ENCODE data around the gene TATDN2.
A peak's percentile ranks its signal among the peaks of the same experiment; 100 is the strongest.
"Not testable (repeated sequence)": the region's sequence is repeated elsewhere in the genome, so short reads cannot be mapped to it uniquely, and the experiment has no call there.

The TATDN2 gene

DNA sequence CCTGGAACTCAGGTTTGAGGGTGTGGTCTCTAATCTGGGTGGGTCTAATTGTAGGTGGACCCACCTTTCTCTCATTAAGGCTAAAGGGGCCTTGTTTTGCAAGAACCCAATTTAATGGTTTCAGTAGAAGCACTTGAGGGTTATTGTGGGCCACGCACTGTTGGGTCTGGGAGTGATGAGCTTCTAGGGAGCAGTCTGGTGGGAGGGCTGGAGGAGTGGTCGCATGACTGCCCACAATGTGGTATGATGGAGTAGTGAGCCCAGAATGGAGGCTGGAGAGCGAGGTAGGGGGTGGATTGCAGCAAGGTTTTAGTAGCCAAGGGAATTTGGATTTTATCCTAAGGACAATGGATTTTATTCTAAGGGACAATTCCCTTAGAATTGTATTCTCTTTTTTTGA, 2.7 kb downstream of the TATDN2 start:
- H3K36me3 ChIP-seq (ENCODE audit: control insufficient read depth in 1 of 2, insufficient read depth in 2 of 2, low read length in 2 of 2): peaks cover 17 to 34% of the 10 kb centered on the region in 2 donors
- H3K4me3 ChIP-seq (ENCODE audit: low read depth in 1 of 2, low read length in 2 of 2): peak overlapping the region; percentile 90 to 97
- no peak overlapping the region for H3K27ac ChIP-seq (ENCODE audit: low read depth, low read length)

DNA sequence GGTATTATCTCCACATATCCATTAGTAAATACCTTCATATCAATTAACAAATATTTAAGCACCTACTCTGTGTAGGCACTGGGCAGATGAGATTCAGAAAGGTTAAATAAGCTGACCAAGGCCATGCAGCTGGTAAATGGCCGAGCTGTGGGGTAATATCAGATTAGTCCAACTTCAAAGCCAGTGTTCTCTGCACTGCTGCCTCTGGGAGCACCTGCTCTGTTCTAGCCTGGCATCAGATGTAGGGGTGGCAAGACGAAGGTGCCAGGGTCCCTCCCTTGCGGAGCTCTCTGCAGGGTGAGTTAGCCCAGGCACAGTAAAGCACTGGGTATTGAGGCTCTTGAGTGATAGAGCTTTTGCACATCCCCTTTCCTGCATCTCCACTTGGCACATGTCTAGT, 5.5 kb downstream of the TATDN2 start:
- H3K9me3 ChIP-seq (ENCODE audit: control insufficient read depth in 1 of 2, low read length in 2 of 2): no peaks in the 10 kb centered on the region
- no peak overlapping the region for H3K9ac ChIP-seq (ENCODE audit: low read depth in 1 of 2, low read length in 2 of 2)
- H3K4me1 ChIP-seq (ENCODE audit: control insufficient read depth in 1 of 2, insufficient read depth in 2 of 2, low read length in 2 of 2): peaks cover 17 to 19% of the 10 kb centered on the region in 2 donors
- H3K27ac ChIP-seq (ENCODE audit: low read depth, low read length): no peak overlapping the region
- H3K4me3 ChIP-seq (ENCODE audit: low read depth in 1 of 2, low read length in 2 of 2): no peak overlapping the region
- no peaks in the 10 kb centered on the region for H3K27me3 ChIP-seq (ENCODE audit: control insufficient read depth in 1 of 2, insufficient read depth in 2 of 2, low read length in 2 of 2)
- peaks cover 17 to 47% of the 10 kb centered on the region in 2 donors for H3K36me3 ChIP-seq (ENCODE audit: control insufficient read depth in 1 of 2, insufficient read depth in 2 of 2, low read length in 2 of 2)

More for the DNA sequence above, 2.7 kb downstream of the TATDN2 start:
- H3K9me3 ChIP-seq (ENCODE audit: control insufficient read depth in 1 of 2, low read length in 2 of 2): no peaks in the 10 kb centered on the region
- no peak overlapping the region for H3K9ac ChIP-seq (ENCODE audit: low read depth in 1 of 2, low read length in 2 of 2)
- peaks cover 19 to 23% of the 10 kb centered on the region in 2 donors for H3K4me1 ChIP-seq (ENCODE audit: control insufficient read depth in 1 of 2, insufficient read depth in 2 of 2, low read length in 2 of 2)
- no peaks in the 10 kb centered on the region for H3K27me3 ChIP-seq (ENCODE audit: control insufficient read depth in 1 of 2, insufficient read depth in 2 of 2, low read length in 2 of 2)

DNA sequence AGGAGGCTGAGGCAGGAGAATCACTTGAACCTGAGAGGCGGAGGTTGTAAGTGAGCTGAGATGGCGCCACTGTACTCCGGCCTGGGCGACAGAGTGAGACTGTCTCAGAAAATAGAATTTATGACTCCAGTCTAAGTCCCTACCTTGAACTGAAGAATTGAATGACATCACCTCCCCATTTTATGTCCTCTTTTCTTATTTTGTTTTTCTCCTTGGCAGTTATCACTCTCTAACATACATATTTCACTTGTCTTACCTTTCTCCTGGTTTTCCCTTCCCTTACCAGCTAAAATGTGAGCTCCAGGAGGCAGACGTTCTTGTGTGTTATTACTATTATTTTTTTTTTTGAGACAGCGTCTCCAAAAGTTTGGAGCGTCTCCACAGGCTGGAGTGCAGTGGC, 7.6 kb downstream of the TATDN2 start:
- Histone ChIP-seq H3K4me3 (ENCODE audit: low read depth in 1 of 2, low read length in 2 of 2) (no peak overlapping the region), H3K9me3 (ENCODE audit: control insufficient read depth in 1 of 2, low read length in 2 of 2) (no peaks in the 10 kb centered on the region), H3K9ac (ENCODE audit: low read depth in 1 of 2, low read length in 2 of 2) (no peak overlapping the region), H3K27ac (ENCODE audit: low read depth, low read length) (no peak overlapping the region), H3K36me3 (ENCODE audit: control insufficient read depth in 1 of 2, insufficient read depth in 2 of 2, low read length in 2 of 2) (peaks cover 29 to 66% of the 10 kb centered on the region in 2 donors), H3K27me3 (ENCODE audit: control insufficient read depth in 1 of 2, insufficient read depth in 2 of 2, low read length in 2 of 2) (no peaks in the 10 kb centered on the region), H3K4me1 (ENCODE audit: control insufficient read depth in 1 of 2, insufficient read depth in 2 of 2, low read length in 2 of 2) (peaks cover 4 to 5% of the 10 kb centered on the region in 2 donors)

DNA sequence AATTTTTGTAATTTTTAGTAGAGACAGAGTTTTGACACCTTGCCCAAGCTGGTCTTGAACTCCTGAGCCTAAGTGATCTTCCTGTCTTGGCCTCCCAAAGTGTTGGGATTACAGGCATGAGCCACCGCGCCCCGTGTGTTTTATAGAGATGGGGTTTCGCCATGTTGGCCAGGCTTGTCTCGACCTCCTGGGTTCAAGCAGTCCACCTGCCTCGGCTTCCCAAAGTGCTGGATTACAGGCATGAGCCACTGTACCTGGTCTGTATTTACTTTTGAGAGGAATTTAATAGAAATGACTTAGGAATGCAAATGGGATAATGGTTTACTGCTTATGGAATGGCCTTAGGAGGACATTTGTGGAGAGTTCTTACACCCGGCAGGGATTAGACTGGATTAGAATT, 10.8 kb downstream of the TATDN2 start:
- H3K4me1 ChIP-seq (ENCODE audit: control insufficient read depth in 1 of 2, insufficient read depth in 2 of 2, low read length in 2 of 2): peaks cover 0 to 5% of the 10 kb centered on the region in 2 donors
- no peak overlapping the region for H3K9ac ChIP-seq (ENCODE audit: low read depth in 1 of 2, low read length in 2 of 2)
- H3K27ac ChIP-seq (ENCODE audit: low read depth, low read length): no peak overlapping the region
- no peak overlapping the region for H3K4me3 ChIP-seq (ENCODE audit: low read depth in 1 of 2, low read length in 2 of 2)
- H3K36me3 ChIP-seq (ENCODE audit: control insufficient read depth in 1 of 2, insufficient read depth in 2 of 2, low read length in 2 of 2): peaks cover 26 to 79% of the 10 kb centered on the region in 2 donors
- H3K9me3 ChIP-seq (ENCODE audit: control insufficient read depth in 1 of 2, low read length in 2 of 2): no peaks in the 10 kb centered on the region
- H3K27me3 ChIP-seq (ENCODE audit: control insufficient read depth in 1 of 2, insufficient read depth in 2 of 2, low read length in 2 of 2): no peaks in the 10 kb centered on the region

DNA sequence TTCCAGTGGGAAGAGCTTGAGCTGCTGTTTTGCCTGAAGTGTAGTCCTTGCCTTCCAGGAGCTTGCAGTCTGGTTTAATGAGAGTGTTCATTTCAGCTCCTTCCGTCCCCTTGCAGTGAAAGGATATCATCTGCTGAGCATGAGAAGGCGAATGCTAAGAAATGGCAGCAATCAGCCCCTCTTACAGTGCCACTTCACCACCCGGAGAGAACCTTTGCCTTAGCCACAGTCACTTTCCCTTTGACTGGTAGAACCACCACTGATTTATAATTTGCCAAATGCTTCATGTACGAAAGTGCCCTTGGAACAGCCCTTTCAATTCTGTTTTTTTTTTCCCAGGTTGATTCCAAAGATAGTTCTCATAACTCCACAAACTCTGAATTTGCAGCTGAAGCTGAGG, 11.5 kb downstream of the TATDN2 start:
- Histone ChIP-seq H3K36me3 (ENCODE audit: control insufficient read depth in 1 of 2, insufficient read depth in 2 of 2, low read length in 2 of 2) (peaks cover 21 to 74% of the 10 kb centered on the region in 2 donors), H3K27ac (ENCODE audit: low read depth, low read length) (no peak overlapping the region)

DNA sequence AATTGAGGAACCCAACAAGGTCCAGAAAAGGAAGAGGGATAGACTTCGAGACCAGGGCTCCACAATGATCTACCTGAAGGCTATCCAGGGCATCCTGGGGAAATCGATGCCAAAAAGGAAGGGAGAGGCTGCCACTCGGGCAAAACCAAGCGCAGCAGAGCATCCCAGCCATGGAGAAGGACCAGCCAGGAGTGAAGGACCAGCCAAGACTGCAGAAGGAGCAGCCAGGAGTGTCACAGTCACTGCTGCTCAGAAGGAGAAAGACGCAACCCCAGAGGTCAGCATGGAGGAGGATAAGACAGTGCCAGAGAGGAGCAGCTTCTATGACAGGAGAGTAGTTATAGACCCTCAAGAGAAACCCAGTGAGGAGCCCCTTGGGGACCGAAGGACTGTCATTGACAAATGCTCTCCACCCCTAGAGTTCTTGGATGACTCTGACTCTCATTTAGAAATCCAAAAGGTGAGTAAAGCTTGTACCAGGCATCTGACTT, 12.0 kb downstream of the TATDN2 start:
- Histone ChIP-seq H3K27me3 (ENCODE audit: control insufficient read depth in 1 of 2, insufficient read depth in 2 of 2, low read length in 2 of 2) (no peaks in the 10 kb centered on the region), H3K9me3 (ENCODE audit: control insufficient read depth in 1 of 2, low read length in 2 of 2) (no peaks in the 10 kb centered on the region), H3K4me1 (ENCODE audit: control insufficient read depth in 1 of 2, insufficient read depth in 2 of 2, low read length in 2 of 2) (peaks cover 0 to 7% of the 10 kb centered on the region in 2 donors), H3K27ac (ENCODE audit: low read depth, low read length) (no peak overlapping the region), H3K4me3 (ENCODE audit: low read depth in 1 of 2, low read length in 2 of 2) (no peak overlapping the region), H3K9ac (ENCODE audit: low read depth in 1 of 2, low read length in 2 of 2) (no peak overlapping the region), H3K36me3 (ENCODE audit: control insufficient read depth in 1 of 2, insufficient read depth in 2 of 2, low read length in 2 of 2) (peaks cover 21 to 71% of the 10 kb centered on the region in 2 donors)

More for the DNA sequence above, 11.5 kb downstream of the TATDN2 start:
- Histone ChIP-seq H3K4me1 (ENCODE audit: control insufficient read depth in 1 of 2, insufficient read depth in 2 of 2, low read length in 2 of 2) (peaks cover 0 to 7% of the 10 kb centered on the region in 2 donors), H3K9me3 (ENCODE audit: control insufficient read depth in 1 of 2, low read length in 2 of 2) (no peaks in the 10 kb centered on the region), H3K27me3 (ENCODE audit: control insufficient read depth in 1 of 2, insufficient read depth in 2 of 2, low read length in 2 of 2) (no peaks in the 10 kb centered on the region), H3K4me3 (ENCODE audit: low read depth in 1 of 2, low read length in 2 of 2) (no peak overlapping the region), H3K9ac (ENCODE audit: low read depth in 1 of 2, low read length in 2 of 2) (no peak overlapping the region)

DNA sequence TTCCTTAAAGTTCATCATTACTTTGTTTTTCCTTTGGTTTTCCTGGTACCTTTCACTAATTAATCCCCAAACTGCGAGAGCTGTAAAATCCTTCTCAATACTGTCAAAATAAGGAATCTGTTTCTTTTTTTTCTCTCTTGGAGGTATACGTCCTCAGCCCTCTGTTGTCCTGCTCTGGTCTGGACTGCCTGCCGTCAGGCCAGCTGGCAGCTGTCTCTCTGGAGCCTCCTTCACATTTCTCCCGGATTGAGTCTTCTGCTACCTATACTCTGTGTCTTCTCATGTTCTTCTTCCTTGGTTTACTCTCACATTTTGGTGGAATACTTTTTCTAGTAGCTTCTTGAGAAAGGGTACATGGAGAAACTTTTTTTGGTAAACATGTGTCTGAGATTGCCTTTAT, 13.8 kb downstream of the TATDN2 start:
- peaks cover 28 to 64% of the 10 kb centered on the region in 2 donors for H3K36me3 ChIP-seq (ENCODE audit: control insufficient read depth in 1 of 2, insufficient read depth in 2 of 2, low read length in 2 of 2)
- no peak overlapping the region for H3K9ac ChIP-seq (ENCODE audit: low read depth in 1 of 2, low read length in 2 of 2)
- no peak overlapping the region for H3K27ac ChIP-seq (ENCODE audit: low read depth, low read length)

DNA sequence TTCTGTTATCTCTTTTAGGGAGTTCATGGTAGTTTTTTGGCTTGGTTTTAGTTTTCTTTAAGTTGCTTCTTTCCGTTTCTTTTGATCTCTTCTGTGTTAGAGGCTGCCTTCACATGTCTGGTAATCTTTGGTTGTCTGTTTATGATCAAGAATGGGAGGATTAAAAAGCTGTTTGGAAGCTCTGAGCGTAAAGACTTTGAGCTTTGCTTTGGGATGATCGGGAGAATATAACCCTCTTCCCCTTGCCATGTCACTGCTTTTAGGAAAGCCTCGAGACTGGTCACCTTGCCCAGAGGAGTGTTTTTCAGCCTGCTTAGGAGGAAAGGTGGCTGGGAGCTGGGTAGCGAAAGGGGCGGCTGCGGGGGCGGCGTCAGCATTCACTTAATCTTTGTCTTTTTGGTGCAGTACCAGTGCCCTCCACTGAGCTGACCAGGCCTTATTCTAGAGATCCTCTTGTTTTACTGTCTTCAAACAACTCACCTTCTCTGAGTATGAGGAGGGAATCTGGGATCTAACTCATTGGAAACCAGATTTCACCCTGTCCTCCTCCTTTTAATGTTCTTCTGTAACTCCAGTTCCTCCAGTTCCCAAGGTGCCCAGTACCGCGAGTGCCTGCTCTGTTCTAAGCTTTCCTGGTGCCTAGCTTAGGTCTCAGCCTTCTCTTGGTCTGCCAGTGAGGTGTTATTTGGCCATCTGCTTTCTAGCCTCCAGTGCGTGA, 15.5 kb downstream of the TATDN2 start:
- peaks cover 28 to 66% of the 10 kb centered on the region in 2 donors for H3K36me3 ChIP-seq (ENCODE audit: control insufficient read depth in 1 of 2, insufficient read depth in 2 of 2, low read length in 2 of 2)
- no peaks in the 10 kb centered on the region for H3K27me3 ChIP-seq (ENCODE audit: control insufficient read depth in 1 of 2, insufficient read depth in 2 of 2, low read length in 2 of 2)
- H3K4me1 ChIP-seq (ENCODE audit: control insufficient read depth in 1 of 2, insufficient read depth in 2 of 2, low read length in 2 of 2): peaks cover 0 to 7% of the 10 kb centered on the region in 2 donors
- H3K9ac ChIP-seq (ENCODE audit: low read depth in 1 of 2, low read length in 2 of 2): no peak overlapping the region
- no peak overlapping the region for H3K27ac ChIP-seq (ENCODE audit: low read depth, low read length)
- no peaks in the 10 kb centered on the region for H3K9me3 ChIP-seq (ENCODE audit: control insufficient read depth in 1 of 2, low read length in 2 of 2)
- no peak overlapping the region for H3K4me3 ChIP-seq (ENCODE audit: low read depth in 1 of 2, low read length in 2 of 2)

More for the DNA sequence above, 13.8 kb downstream of the TATDN2 start:
- no peaks in the 10 kb centered on the region for H3K9me3 ChIP-seq (ENCODE audit: control insufficient read depth in 1 of 2, low read length in 2 of 2)
- peaks cover 0 to 7% of the 10 kb centered on the region in 2 donors for H3K4me1 ChIP-seq (ENCODE audit: control insufficient read depth in 1 of 2, insufficient read depth in 2 of 2, low read length in 2 of 2)
- no peak overlapping the region for H3K4me3 ChIP-seq (ENCODE audit: low read depth in 1 of 2, low read length in 2 of 2)
- no peaks in the 10 kb centered on the region for H3K27me3 ChIP-seq (ENCODE audit: control insufficient read depth in 1 of 2, insufficient read depth in 2 of 2, low read length in 2 of 2)

DNA sequence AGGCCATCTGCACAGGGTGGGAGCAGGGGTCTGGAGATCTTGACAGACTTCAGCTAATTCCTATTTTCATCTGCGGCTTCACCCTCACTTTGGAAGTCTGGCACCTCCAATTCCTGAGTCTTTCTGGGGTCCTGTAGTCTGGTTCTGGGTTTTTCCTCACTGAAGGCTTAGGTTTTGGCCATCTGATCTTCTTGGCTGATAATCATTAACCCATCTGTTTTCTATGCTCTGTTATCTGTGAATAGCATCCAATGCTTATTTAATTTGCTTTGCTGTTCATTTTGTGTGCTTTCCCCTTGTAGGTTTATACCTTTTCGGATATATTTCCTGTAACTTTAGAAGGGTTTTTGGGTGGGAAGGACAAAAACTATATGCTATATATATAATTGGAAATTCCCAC, 17.6 kb downstream of the TATDN2 start:
- Histone ChIP-seq H3K36me3 (ENCODE audit: control insufficient read depth in 1 of 2, insufficient read depth in 2 of 2, low read length in 2 of 2) (peaks cover 27 to 67% of the 10 kb centered on the region in 2 donors), H3K27ac (ENCODE audit: low read depth, low read length) (no peak overlapping the region), H3K27me3 (ENCODE audit: control insufficient read depth in 1 of 2, insufficient read depth in 2 of 2, low read length in 2 of 2) (no peaks in the 10 kb centered on the region), H3K4me1 (ENCODE audit: control insufficient read depth in 1 of 2, insufficient read depth in 2 of 2, low read length in 2 of 2) (peaks cover 0 to 7% of the 10 kb centered on the region in 2 donors), H3K9me3 (ENCODE audit: control insufficient read depth in 1 of 2, low read length in 2 of 2) (no peaks in the 10 kb centered on the region), H3K4me3 (ENCODE audit: low read depth in 1 of 2, low read length in 2 of 2) (no peak overlapping the region), H3K9ac (ENCODE audit: low read depth in 1 of 2, low read length in 2 of 2) (no peak overlapping the region)

DNA sequence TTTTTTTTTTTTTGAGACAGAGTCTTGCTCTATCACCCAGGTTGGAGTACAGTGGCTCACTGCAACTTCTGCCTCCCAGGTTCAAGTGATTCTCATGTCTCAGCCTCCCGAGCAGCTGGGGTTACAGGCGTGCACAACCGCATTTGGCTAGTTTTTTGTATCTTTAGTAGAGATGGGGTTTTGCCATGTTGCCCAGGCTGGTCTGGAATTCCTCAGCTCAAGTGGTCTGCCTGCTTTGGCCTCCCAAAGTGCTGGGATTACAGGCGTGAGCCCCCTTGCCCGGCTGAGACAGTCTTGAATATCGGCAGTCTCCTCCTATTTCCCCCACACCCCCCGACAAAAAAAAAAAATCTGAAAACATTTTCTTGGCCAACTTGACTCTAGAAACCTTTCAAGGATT, 18.7 kb downstream of the TATDN2 start:
- H3K4me3 ChIP-seq (ENCODE audit: low read depth in 1 of 2, low read length in 2 of 2); H3K27ac ChIP-seq (ENCODE audit: low read depth, low read length); H3K4me1 ChIP-seq (ENCODE audit: control insufficient read depth in 1 of 2, insufficient read depth in 2 of 2, low read length in 2 of 2); H3K27me3 ChIP-seq (ENCODE audit: control insufficient read depth in 1 of 2, insufficient read depth in 2 of 2, low read length in 2 of 2); H3K9ac ChIP-seq (ENCODE audit: low read depth in 1 of 2, low read length in 2 of 2); H3K9me3 ChIP-seq (ENCODE audit: control insufficient read depth in 1 of 2, low read length in 2 of 2): not testable (repeated sequence)
- peaks cover 26 to 67% of the 10 kb centered on the region in 2 donors for H3K36me3 ChIP-seq (ENCODE audit: control insufficient read depth in 1 of 2, insufficient read depth in 2 of 2, low read length in 2 of 2)

All from duodenal mucosa (tissue), 2 donors.